Measurements from ENCODE around the gene CIAO3.
"Not testable (repeated sequence)": the region's sequence is repeated elsewhere in the genome, so short reads cannot be mapped to it uniquely, and the experiment has no call there.

CIAO3 gene

GRCh38 chr16:759110-759910 lies 18.5 kb upstream of the CIAO3 start:
- DNase-seq = no peak

DNA sequence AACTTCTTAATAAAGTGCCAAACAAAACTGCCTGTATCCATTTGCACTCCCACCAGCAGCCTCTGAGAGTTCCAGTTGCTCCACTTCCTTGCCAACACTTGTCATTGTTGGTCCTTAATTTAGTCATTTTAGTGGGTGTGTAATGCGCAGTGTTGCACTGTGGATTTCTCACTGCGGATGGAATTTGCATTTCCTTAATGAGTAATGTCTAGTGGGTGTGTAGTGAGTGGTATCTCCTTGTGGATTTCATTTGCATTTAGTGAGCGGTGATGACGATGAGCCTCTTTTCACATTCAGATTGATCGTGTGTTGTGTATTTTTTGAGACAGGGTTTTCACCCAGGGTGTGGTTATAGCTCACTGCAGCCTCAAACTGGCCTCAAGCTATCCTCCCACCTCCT lies 15.6 kb upstream of the CIAO3 start:
- DNase-seq = no peak

DNA sequence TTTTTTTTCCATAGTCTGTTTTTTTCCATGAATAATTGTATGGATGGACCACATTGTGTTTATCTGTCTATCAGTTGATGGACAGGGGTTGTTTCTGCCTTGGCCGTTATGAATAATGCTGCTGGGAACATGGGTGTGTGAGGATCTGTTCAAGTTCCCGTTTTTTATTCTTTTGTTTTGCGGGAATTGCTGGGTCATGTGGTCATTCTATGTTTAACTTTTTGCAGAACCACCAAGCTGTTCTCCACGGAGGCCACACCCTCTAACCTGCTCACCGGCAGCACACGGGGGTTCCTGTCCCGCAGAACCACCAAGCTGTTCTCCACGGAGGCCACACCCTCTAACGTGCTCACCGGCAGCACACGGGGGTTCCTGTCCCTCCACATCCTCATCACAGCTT lies 13.9 kb upstream of the CIAO3 start:
- no peak for DNase-seq

DNA sequence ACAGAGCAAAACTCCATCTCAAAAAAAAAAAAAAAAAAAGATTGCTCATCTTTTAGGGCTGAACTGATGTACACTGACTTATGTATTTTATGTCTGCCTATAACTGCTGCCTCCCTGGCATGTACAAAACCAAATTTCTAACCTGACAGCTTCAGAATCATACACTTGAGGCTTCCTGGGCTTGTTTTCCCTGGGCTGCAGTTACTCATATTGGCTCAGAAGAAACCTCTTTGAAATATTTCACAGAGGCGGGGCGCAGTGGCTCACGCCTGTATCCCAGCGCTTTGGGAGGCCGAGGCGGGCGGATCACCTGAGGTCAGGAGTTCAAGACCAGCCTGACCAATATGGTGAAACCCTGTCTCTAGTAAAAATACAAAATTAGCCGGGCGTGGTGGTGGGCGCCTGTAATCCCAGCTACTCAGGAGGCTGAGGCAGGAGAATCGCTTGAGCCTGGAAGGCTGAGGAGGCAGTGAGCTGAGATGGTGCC lies 13.4 kb upstream of the CIAO3 start:
- not testable (repeated sequence) for DNase-seq

DNA sequence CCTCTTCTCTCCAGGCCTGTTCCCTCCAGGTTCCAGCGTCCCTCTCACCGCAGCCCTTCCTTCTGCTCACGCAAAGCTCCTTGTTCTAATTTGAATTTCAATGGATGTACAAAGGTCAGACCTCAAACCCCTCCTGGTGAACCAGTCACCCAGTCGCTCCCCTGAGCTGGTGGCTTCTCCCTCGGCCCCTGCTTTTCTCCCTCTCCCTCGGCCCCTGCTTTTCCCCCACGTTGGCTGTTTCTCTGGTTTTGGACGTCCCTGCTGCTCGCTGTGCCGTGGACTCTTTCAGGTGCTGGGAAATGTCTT lies 11.2 kb upstream of the CIAO3 start:
- DNase-seq = no peak

DNA sequence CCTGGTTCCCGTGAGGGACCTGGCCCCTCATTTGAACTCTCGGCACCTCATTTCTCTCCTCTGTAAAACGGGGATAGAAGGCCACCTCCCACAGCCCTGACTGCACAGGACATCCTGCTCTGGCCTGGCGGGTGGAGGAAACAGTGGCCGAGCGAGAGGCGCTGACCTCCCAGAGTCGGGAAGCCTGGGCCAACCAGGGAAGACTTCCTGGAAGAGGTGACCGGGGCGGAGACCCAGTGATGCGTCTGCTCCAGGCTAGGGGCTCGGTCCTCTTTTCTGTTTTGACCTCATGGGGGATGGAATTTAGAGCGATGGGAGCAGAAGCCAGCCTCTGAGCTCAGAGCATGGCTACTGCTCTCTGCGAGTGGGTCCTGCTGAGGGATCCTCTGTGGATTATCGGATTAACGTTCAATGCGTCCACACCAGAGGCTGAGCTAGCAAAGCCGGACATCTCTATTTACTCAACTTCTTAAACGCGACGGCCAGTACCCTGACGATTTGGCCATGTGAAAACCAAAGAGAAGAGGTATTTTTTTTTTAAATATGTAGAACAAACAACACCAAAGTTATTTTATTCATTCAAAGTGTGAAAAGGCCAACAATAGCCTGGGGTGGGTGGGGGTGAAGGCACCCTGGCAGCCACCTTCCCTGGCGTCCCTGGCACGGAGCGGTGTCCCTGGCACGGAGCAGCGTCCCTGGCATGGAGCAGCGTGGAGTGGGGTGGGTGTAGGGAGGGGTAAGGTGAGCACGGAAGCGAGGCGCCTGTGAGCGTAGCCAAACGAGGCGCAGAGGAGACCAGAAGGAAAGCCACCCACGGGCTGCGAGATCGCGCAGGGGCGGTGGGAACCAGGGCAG lies 10.6 kb upstream of the CIAO3 start:
- DNase-seq = no peak

DNA sequence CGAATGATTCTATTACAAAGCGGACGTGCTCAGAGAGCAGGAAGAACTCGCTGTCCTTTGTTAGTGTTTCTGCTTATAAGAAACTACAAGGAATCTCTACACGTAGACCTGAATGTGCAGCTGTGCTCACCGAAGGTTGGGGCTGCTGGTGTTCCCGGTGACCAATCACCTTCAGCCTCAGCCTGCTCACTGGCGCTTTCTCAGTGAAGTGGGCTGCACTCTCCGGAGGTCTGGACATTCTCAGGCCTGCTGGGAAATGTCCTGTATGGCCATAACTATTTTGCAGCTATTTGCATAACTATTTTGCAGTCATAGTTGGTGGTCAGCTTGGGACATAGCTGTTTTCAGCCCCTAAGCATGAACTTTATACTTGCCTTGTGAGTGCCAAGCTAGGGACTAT lies 9.7 kb upstream of the CIAO3 start:
- no peak for DNase-seq

DNA sequence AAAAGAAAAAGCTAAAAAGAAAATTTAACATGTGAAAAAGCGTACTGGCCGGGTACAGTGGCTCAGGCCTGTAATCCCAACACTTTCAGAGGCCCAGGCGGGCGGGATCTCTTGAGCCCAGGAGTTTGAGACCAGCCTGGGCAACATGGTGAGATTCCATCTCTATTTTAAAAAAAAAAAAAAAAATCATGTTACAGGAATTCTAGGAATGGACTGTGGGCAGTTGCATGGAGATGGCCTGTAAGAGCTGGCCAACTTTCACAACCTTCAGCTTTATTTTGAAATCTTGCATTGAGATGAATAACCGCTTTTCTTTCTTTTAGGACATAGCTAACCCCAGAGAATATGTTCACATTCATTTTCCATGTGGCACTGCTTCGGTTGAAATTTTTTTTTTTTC lies 8.2 kb upstream of the CIAO3 start:
- DNase-seq = no peak

- DNase-seq = no peak
Measured at GRCh38 chr16:747978-748746, 7.4 kb upstream of the CIAO3 start.

GRCh38 chr16:746637-747036 lies 5.8 kb upstream of the CIAO3 start:
- no peak for DNase-seq

- no peak for DNase-seq
Measured at GRCh38 chr16:745739-746138, 4.9 kb upstream of the CIAO3 start.

DNA sequence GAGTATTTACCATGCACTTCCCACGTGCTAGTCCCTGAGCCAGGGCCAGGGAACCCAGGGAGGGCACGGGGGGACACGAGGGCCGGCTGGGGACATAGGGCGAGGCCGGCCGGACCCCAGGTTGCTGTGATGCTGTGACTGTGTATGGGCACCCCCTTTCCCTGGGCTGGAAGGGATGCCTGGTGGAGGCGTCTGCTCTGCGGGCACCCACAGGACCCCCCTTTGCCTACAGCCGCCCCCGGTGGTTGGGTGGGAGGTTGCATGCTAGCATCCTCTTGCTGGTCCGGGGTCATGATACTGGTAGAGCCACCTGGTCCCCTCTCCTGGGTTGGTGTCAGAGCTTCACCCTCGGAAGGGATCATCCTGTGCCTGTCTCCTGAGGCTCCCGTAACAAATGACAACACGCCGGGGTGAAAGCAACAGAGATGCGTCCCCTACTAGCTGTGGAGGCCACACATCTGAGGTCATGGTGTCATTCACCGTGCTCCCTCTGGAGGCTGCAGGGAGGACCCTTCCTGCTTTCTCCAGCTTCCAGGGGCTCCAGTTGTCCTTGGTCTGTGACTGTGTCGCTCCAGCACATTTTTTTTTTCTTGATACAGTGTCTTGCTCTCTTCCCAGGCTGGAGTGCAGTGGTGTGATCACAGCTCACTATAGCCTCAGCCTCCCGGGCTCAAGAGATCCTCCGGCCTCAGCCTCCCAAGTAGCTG lies 3.1 kb upstream of the CIAO3 start:
- DNase-seq = no peak

- not testable (repeated sequence) for DNase-seq
Measured at GRCh38 chr16:742894-743293, 2.1 kb upstream of the CIAO3 start.

DNA sequence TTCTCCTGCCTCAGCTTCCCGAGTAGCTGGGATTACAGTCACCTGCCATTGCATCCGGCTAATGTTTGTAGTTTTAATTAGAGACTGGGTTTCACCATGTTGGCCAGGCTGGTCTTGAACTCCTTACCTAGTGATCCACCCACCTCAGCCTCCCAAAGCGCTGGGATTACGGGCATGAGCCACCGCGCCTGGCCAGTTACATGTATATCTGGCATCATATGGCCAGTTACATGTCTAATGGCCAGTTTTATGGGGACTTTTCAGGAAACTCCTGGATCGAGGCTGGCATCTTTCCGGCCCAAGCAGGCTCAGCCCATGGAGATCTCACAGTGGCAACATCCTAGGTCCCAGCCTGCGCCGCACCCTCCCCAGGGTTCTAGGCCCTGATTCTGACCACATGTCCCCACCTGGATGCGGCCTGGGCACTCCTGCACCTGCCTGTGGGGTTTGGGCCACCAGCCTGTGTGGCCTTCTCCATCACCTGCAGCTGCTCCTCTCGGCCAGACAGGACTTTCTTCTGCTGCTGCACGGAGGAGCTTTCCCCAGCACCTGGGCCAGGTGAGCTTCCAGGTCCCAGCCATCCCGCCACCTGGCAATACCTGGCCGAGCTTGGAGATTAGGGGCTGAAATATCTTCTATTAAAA lies 1.3 kb upstream of the CIAO3 start:
- no peak for DNase-seq

DNA sequence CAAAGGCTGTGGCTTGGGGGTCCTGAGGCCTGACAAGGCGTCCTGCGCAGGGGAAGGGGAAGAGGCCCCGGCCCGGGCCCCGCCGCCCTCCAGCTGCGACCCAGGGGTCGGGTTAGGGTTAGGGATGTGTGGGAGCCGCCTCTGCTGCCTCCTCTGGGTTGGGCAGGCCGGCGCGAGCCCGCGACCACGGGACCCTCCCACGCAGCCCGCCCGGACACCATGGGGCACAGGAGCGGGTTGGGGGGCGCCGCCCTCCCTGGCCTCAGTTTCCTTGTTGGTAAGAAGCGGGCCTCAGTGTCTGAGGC lies 386 bp downstream of the CIAO3 start:
- no peak for DNase-seq

DNA sequence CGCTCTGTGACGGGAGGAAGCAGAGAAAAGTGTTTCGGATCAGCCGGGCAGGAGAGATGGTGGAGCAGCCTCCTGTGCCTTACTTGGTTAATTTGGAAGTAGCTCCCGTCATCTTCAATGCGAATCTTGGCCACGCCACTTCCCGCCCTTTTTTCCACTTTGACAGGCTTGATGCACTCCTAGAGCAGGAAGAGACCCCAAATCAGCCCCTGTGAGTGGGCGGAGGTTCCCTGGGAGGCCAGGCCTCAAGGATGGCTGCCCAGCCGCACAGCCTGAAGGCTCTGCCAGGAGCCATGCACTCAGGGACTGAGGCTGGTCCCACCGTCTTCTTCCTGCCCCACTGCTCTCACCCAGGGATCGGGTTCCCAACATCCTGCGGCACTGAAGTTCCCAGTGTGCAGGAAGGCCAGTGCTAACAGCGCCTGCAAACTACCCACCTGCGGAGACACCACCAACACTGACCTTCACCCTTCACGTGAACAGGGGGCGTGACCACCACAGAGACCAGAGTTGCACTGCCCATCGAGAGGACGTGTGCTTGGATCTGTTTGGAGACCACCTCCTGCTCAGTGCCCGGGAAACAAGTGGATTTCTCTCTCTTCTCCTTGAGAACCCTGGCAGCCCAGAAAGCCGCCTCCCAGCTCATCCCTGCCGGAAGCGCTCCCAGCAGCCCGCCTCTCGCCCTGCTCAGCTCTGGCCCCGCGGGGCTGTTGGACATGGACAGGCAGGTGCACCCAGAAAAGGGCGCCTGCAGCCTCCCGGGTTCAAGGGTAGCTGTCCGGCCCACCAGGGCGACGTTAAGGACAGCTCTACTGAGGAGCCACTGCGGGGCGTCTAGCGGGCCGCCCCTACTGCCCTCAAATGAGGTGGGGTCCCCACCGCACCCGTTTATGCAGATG lies 988 bp downstream of the CIAO3 start:
- no peak for DNase-seq

- DNase-seq = no peak
Measured at GRCh38 chr16:736936-737481, 3.8 kb downstream of the CIAO3 start.

DNA sequence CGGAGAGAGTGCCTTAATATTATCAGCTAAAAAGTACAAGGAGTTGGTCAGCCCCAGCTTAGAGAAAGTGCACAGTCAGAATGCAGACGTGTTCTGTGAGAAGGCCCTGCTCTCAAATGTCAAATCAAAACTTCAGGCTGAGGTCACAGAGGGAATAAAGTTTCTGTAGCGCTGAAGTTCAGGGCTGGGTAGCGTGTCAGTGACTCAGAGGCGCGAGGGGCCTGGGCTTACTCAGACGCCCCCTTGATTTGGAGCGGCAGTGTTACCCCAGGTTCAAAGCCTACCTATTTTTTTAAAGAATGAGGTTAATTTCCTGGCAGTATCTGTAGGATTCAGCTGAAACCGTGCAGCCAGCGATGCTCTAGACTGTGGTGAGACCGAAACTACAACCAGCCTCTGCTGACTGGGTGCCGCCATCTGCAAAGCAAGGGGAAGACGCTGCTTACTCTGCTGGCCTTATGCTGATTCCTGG lies 4.8 kb downstream of the CIAO3 start:
- no peak for DNase-seq

DNA sequence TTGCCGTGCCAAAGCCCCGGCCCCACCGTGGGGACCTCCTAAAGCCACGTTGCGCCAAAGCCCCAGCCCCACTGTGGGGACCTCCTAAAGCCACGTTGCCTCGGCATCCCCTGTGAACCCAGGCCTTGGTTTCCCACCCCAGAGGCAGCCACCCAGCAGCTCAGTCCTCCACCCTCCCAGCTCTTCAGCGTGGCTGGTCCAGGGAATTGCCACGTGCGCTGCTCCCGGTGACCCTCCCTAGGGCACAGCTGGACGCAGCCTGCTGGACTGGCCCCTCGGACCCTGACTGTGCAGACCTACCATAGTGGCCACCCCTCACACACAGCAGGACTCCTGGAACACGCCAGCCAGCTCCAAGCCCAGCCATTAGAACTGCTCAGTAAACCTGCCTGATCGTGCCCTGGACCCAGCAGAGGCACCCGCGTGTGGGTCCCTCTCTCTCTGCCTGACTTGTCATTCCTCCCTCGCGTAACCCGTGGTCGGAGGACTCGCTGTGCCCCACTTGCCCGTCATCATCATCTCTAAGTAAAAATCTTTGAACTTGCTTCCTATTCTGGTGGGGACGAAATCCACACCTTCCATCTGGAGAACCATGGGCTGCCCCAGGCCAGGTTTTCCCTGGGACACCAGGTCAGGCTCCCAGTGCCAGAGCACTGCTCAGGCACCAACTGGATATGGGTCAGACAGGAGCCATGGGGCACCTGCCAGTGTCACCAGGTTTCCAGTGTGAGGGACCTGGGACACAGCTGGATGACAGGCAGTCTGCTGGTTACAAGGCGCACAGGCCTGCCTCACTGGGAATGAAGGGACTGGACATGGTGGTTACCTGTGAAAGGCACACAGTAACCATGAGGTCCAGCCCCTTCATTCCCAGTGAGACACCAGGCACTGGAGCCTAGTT lies 5.6 kb downstream of the CIAO3 start:
- DNase-seq = no peak

All from NK-92 treated with Interleukin-12 subunit alpha and Interleukin-12 subunit beta, amount 100 ng/mL, for 24 hours (cell line).